ENCODE data around the gene TBC1D22A. TPM values are rescaled to one million over a fixed set of nuclear protein-coding genes. Genes with fewer than 3 reads are reported as not detected.

TBC1D22A gene
- total and polyA plus RNA-seq, 2 donors (not counting 3 experiments of a cell fraction or from before 2014, with no cell fraction given), result 26.1 to 32.4 TPM

GRCh38 chr22:47152236-47152635 is 389.8 kb downstream of the TBC1D22A start:
- TF ChIP-seq MYC (IDR thresholded peaks at IDR 0.05; ENCODE audit: low read depth, low read length) (no peak), JUN (IDR thresholded peaks at IDR 0.05; ENCODE audit: borderline replicate concordance, insufficient read depth, insufficient read length, low read depth) (no peak), GATA2 (IDR thresholded peaks at IDR 0.05; ENCODE audit: insufficient read depth, insufficient read length, low read depth, low read length) (no peak), FOS (IDR thresholded peaks at IDR 0.05; ENCODE audit: borderline replicate concordance, insufficient read depth, low read length) (no peak), POLR2A (IDR thresholded peaks at IDR 0.05; ENCODE audit: low read depth, low read length) (no peak), POLR2AphosphoS5 (IDR thresholded peaks at IDR 0.05; ENCODE audit: insufficient read depth, low read depth, low read length) (no peak), EZH2 (IDR thresholded peaks at IDR 0.05; ENCODE audit: borderline replicate concordance, low read depth, low read length, severe bottlenecking) (no peak)
- TF ChIP-seq, protein P1, sequence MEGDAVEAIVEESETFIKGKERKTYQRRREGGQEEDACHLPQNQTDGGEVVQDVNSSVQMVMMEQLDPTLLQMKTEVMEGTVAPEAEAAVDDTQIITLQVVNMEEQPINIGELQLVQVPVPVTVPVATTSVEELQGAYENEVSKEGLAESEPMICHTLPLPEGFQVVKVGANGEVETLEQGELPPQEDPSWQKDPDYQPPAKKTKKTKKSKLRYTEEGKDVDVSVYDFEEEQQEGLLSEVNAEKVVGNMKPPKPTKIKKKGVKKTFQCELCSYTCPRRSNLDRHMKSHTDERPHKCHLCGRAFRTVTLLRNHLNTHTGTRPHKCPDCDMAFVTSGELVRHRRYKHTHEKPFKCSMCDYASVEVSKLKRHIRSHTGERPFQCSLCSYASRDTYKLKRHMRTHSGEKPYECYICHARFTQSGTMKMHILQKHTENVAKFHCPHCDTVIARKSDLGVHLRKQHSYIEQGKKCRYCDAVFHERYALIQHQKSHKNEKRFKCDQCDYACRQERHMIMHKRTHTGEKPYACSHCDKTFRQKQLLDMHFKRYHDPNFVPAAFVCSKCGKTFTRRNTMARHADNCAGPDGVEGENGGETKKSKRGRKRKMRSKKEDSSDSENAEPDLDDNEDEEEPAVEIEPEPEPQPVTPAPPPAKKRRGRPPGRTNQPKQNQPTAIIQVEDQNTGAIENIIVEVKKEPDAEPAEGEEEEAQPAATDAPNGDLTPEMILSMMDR (IDR thresholded peaks at IDR 0.05; ENCODE audit: extremely low read depth in 1 of 2, insufficient read depth in 1 of 2, low read depth in 1 of 2, low read length in 2 of 2), result no peak
- TF ChIP-seq, protein P2, sequence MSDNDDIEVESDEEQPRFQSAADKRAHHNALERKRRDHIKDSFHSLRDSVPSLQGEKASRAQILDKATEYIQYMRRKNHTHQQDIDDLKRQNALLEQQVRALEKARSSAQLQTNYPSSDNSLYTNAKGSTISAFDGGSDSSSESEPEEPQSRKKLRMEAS (IDR thresholded peaks at IDR 0.05; ENCODE audit: insufficient read depth, insufficient read length), result no peak
- Histone ChIP-seq H3K9me3 (replicated peaks; ENCODE audit: control insufficient read depth, insufficient read depth, low read length) (no peaks in the 10 kb centered on the region), H3K4me1 (ENCODE audit: control insufficient read depth, extremely low read depth, insufficient read depth, low read length) (peaks cover 6% of the 10 kb centered on the region), H3K4me3 (replicated peaks in 1 of 3; ENCODE audit: insufficient read depth in 1 of 3, low read depth in 1 of 3, low read length in 3 of 3) (no peak overlapping the region), H2AFZ (ENCODE audit: low read depth, low read length) (no peak overlapping the region), H3K9ac (replicated peaks; ENCODE audit: extremely low read depth, insufficient read depth, low read length) (no peak overlapping the region), H3K36me3 (ENCODE audit: control insufficient read depth in 2 of 2, extremely low read depth in 1 of 2, insufficient read depth in 2 of 2, low read length in 2 of 2) (no peaks in the 10 kb centered on the region), H3K9me1 (replicated peaks; ENCODE audit: control insufficient read depth, extremely low read depth, insufficient read depth, low read length) (no peaks in the 10 kb centered on the region), H3K4me2 (ENCODE audit: insufficient read depth, low read length) (no peak overlapping the region), H4K20me1 (replicated peaks; ENCODE audit: control insufficient read depth, extremely low read depth, insufficient read depth, low read length) (no peaks in the 10 kb centered on the region), H3K27me3 (ENCODE audit: control insufficient read depth in 2 of 2, insufficient read depth in 2 of 2, low read length in 2 of 2) (no peaks in the 10 kb centered on the region), H3K27ac (ENCODE audit: insufficient read depth, low read depth, low read length) (no peak overlapping the region), H3K79me2 (ENCODE audit: control insufficient read depth, insufficient read depth, low read length) (no peaks in the 10 kb centered on the region)
- ChIA-PET POLR2A (no interaction called here), CTCF (no interaction called here)
- no TSS peak for BruUV-seq (replicated peaks)
- DNase-seq (ENCODE audit: low read depth, low spot score), result no peak
- no peak for FAIRE-seq
- dilution Hi-C loops (cut with MboI; ENCODE audit: extremely low pct_ligation_motif_present, low sequenced_read_pairs) (no loop called here), intact Hi-C loops (cut with micrococcal nuclease) (no loop called here)
